H1 (cell line): Measurements from ENCODE around the gene MYL11. TPM values are rescaled to one million over a fixed set of nuclear protein-coding genes. Genes with fewer than 3 reads are reported as not detected.

Experiments used
- ASH2L ChIP-seq: fragments of 200-600, 300-600 bp; sonication (generic); IDR thresholded peaks from one replicate; pipeline ENCODE4 v1.7.1; 2017; ENCODE audit warnings: low read length
- EP300 ChIP-seq, 2 experiments: IDR thresholded peaks; 1 replicate in 1 of 2; 2 replicates in 1 of 2; pipeline ENCODE4 v1.6.1; 2011 to 2012; ENCODE audit warnings: low read depth in 2 of 2, low read length in 2 of 2, mild to moderate bottlenecking in 2 of 2, borderline replicate concordance in 1 of 2, inconsistent platforms in 1 of 2, moderate library complexity in 1 of 2
- EZH2 ChIP-seq: fragments of 200-600 bp; sonication (generic); IDR thresholded peaks from 2 replicates; pipeline ENCODE4 v1.7.1; 2012; ENCODE audit warnings: low read depth, mild to moderate bottlenecking, moderate library complexity, low read length, inconsistent platforms; ENCODE audit not compliant: severe bottlenecking
- RAD21 ChIP-seq, 2 experiments: IDR thresholded peaks in 1 of 2; conservative IDR thresholded peaks in 1 of 2; 2 replicates each; pipeline ENCODE4 v1.6.1; 2011; ENCODE audit warnings: low read depth in 2 of 2, low read length in 2 of 2, improper control_type of control experiment in 1 of 2, inconsistent platforms in 1 of 2, mild to moderate bottlenecking in 1 of 2, moderate library complexity in 1 of 2
- SIN3A ChIP-seq, 2 experiments: IDR thresholded peaks in 1 of 2; conservative IDR thresholded peaks in 1 of 2; 2 replicates each; pipeline ENCODE4 v1.6.1; 2011 to 2012; ENCODE audit warnings: low read length in 2 of 2, improper control_type of control experiment in 1 of 2, low read depth in 1 of 2, mild to moderate bottlenecking in 1 of 2
- SRF ChIP-seq: IDR thresholded peaks from 2 replicates; pipeline ENCODE4 v1.6.1; 2011; ENCODE audit warnings: mild to moderate bottlenecking, low read depth, low read length, moderate library complexity
- polyA plus RNA-seq, 7 experiments: library from polyadenylated mRNA; depleted of rRNA in 3 of 7; stranded (reverse) in 5 of 7; unstranded in 2 of 7; fragments of >200 nt in 5 of 7; fragments of 200-250 nt in 2 of 7; gene quantifications; 1 replicate in 5 of 7; 2 replicates in 1 of 7; 4 replicates in 1 of 7; pipeline versions ENCODE4 v1.2.1 to v1.2.3, GENCODE V29; 2011 to 2013; ENCODE audit warnings: missing spikeins in 2 of 7, mixed read lengths in 2 of 7
- total RNA-seq: library from RNA; stranded (reverse); fragmentation: NEBNext Ultra II Directional; extraction: Animal tissue kit (Norgen Biotek cat#: 25700); gene quantifications from 2 replicates; pipeline ENCODE4 v1.2.1, GENCODE V29; 2021
- TF ChIP-seq, protein P1 (sequence below): IDR thresholded peaks from 2 replicates; pipeline ENCODE4 v1.6.1; 2011; ENCODE audit warnings: low read length, improper control_type of control experiment

MYL11 gene
- total and polyA plus RNA-seq, 2 of the 8 experiments (the other 6 are each of a cell fraction or from before 2014, with no cell fraction given), result 1.2 to 1.4 TPM

DNA sequence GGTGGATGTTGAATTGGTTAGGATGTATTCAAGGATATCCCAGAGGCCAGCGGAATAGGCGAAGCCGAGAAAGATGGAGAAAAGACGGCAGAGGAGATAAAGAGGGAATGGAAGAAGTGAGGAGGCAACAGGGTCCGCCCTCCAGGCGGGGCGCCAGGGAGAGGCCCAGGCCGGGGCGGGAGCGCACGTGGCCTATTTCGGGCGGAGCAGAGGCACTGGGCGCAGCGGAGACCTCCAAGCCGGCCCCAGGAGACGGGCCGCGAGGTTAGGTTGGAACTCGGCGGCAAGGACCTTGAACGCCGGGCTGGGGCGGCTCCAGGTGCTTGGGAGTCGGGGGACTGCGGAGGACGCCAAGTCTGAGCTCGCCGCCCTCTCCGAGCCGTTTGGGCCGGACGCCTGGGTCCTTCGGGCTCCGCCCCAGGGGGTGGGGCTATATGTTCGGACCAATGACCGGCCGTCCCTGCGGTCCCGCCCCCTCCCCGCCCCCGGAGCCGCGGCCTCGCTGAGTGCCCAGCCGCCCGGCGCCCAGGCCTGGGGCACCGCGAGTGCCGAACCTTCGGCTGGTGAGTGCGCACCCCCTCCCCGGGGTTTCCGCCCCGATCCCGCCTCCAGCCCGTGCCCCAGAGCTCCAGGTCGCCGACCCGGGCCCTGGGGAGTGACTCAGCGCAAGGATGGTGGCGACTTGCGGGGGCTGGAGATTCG lies 32.7 kb downstream of the MYL11 start, which contains the start of gene ZNF771 (continued):
- TF ChIP-seq SIN3A (conservative IDR thresholded peaks at IDR 0.05 in 1 of 2, IDR thresholded peaks at IDR 0.05 in 1 of 2; ENCODE audit: low read depth in 1 of 2, low read length in 2 of 2) (peak in 1 of 2 experiments; percentile 54; a peak in 1 of 4 replicates), EZH2 (no peak), ASH2L (no peak), SRF (no peak), RAD21 (IDR thresholded peaks at IDR 0.05 in 1 of 2, conservative IDR thresholded peaks at IDR 0.05 in 1 of 2; ENCODE audit: low read depth in 2 of 2, low read length in 2 of 2) (0 out of 4 replicates have a peak, but pooled peaks of 1 of the 2 experiments have one; percentile 7), EP300 (IDR thresholded peaks at IDR 0.05; ENCODE audit: borderline replicate concordance in 1 of 2, low read depth in 2 of 2, low read length in 2 of 2) (no peak)
- TF ChIP-seq, protein P1, sequence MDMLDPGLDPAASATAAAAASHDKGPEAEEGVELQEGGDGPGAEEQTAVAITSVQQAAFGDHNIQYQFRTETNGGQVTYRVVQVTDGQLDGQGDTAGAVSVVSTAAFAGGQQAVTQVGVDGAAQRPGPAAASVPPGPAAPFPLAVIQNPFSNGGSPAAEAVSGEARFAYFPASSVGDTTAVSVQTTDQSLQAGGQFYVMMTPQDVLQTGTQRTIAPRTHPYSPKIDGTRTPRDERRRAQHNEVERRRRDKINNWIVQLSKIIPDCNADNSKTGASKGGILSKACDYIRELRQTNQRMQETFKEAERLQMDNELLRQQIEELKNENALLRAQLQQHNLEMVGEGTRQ, result peak; percentile 56
